Sigmoid colon (tissue), 7 donors: ENCODE measurements around the gene STAMBP. TPM values are rescaled to one million over a fixed set of nuclear protein-coding genes. Genes with fewer than 3 reads are reported as not detected.

Source experiments
- DNase-seq: peaks from one replicate; pipeline ENCODE4 v3.0.0-alpha.2; 2019
- H3K27ac ChIP-seq, 4 donors: fragments of 200-600 bp; sonication (generic); one replicate each; pipeline ENCODE4 v1.5.1; 2016 to 2019; ENCODE audit warnings: mild to moderate bottlenecking in 1 of 4
- H3K27me3 ChIP-seq, 3 donors: fragments of 200-600 bp; sonication (generic); one replicate each; pipeline ENCODE4 v1.5.1; 2019; ENCODE audit warnings: mild to moderate bottlenecking in 1 of 3
- H3K36me3 ChIP-seq, 4 donors: fragments of 200-600 bp; sonication (generic); one replicate each; pipeline ENCODE4 v1.5.1; 2016 to 2019
- H3K4me1 ChIP-seq, 4 donors: fragments of 200-600 bp; sonication (generic); one replicate each; pipeline ENCODE4 v1.5.1; 2017 to 2019
- H3K4me3 ChIP-seq, 4 donors: fragments of 200-600 bp; sonication (generic); one replicate each; pipeline ENCODE4 v1.5.1; 2017 to 2019; ENCODE audit warnings: mild to moderate bottlenecking in 2 of 4, moderate library complexity in 1 of 4
- H3K9me3 ChIP-seq, 4 donors: fragments of 200-600 bp in 3 of 4; sonication (generic) in 3 of 4; one replicate each; pipeline versions ENCODE4 v1.5.1 to v1.6.1; 2013 to 2019
- CTCF ChIP-seq, 4 experiments: fragments of 450-650 bp in 3 of 4; fragments of 200-600 bp in 1 of 4; IDR thresholded peaks; one replicate each; pipeline ENCODE4 v1.5.1; 2016 to 2019; ENCODE audit warnings: antibody characterized with exemption in 4 of 4, mild to moderate bottlenecking in 3 of 4, moderate library complexity in 2 of 4
- EP300 ChIP-seq, 4 donors: sonication (generic); formaldehyde crosslinking; IDR thresholded peaks; one replicate each; pipeline ENCODE4 v1.6.1; 2017; ENCODE audit warnings: antibody characterized with exemption in 4 of 4
- POLR2A ChIP-seq, 2 donors: fragments of 450-650 bp; IDR thresholded peaks; one replicate each; pipeline ENCODE4 v1.6.1; 2016; ENCODE audit warnings: antibody characterized with exemption in 2 of 2, mild to moderate bottlenecking in 2 of 2, moderate library complexity in 2 of 2
- POLR2AphosphoS5 ChIP-seq, 4 donors: sonication (generic); formaldehyde crosslinking; IDR thresholded peaks; one replicate each; pipeline ENCODE4 v1.6.1; 2017; ENCODE audit warnings: antibody characterized with exemption in 4 of 4
- WGBS, 2 donors: extraction: QIAGEN DNeasy Blood & Tissue Kit; methylation state at CpG; one replicate each; pipeline ENCODE4 v1.1.7; 2013; 5-methylcytosine and 5-hydroxymethylcytosine counted together
- intact Hi-C: fragments of 100-400 bp; cut with DNase I; formaldehyde crosslinking; loops from one replicate; pipeline ENCODE4 v1.15.1; 2023
- polyA plus RNA-seq, 3 donors: library from polyadenylated mRNA; stranded (reverse); fragments of 200-250 nt; gene quantifications; one replicate each; pipeline ENCODE4 v1.2.3, GENCODE V29; 2013
- total RNA-seq, 4 donors: library from RNA; depleted of rRNA; stranded (reverse); fragments of >200 nt; gene quantifications; one replicate each; pipeline ENCODE4 v1.1.0, GENCODE V29; 2016
- donor health status: healthy with polysubstance abuse.
- donor health status: Bipolar disorder and iron deficiency.
- donor health status: healthy.

STAMBP gene
- total and polyA plus RNA-seq, 7 donors, result 23.5 to 55.3 (median 37.0) TPM

GRCh38 chr2:73822276-73822675 lies 6.5 kb upstream of the STAMBP start:
- intact Hi-C loops, result loop anchor here (10.0 kb wide), 4 partner anchors 163 to 653 kb away; partner anchors contain the start of genes MRPL53 and TET3
- H3K27ac ChIP-seq, result no peak overlapping the region
- H3K4me1 ChIP-seq, result peaks cover 0 to 20% (median 7%) of the 10 kb centered on the region in 4 donors
- no peaks in the 10 kb centered on the region for H3K9me3 ChIP-seq
- no peaks in the 10 kb centered on the region for H3K27me3 ChIP-seq
- H3K4me3 ChIP-seq, result no peak overlapping the region
- TF ChIP-seq EP300 (IDR thresholded peaks at IDR 0.05) (no peak), POLR2AphosphoS5 (IDR thresholded peaks at IDR 0.05) (no peak), CTCF (IDR thresholded peaks at IDR 0.05) (no peak), POLR2A (IDR thresholded peaks at IDR 0.05) (no peak)
- H3K36me3 ChIP-seq, result no peaks in the 10 kb centered on the region
- DNase-seq, result no peak
- 64 to 65% methylated on average over 1 of the region's 1 CpG for WGBS, 2 donors

- no peak overlapping the region for H3K27ac ChIP-seq
- TF ChIP-seq EP300 (IDR thresholded peaks at IDR 0.05) (no peak), CTCF (IDR thresholded peaks at IDR 0.05) (no peak), POLR2A (IDR thresholded peaks at IDR 0.05) (no peak), POLR2AphosphoS5 (IDR thresholded peaks at IDR 0.05) (no peak)
- no peaks in the 10 kb centered on the region for H3K27me3 ChIP-seq
- no peak overlapping the region for H3K4me3 ChIP-seq
- intact Hi-C loops, result loop anchor here (10.0 kb wide), 4 partner anchors 162 to 652 kb away; partner anchors contain the start of genes MRPL53 and TET3
- peaks cover 0 to 27% (median 12%) of the 10 kb centered on the region in 4 donors for H3K4me1 ChIP-seq
- WGBS, 2 donors, result 70 to 79% methylated on average over 2 of the region's 2 CpGs
- DNase-seq, result no peak
- H3K9me3 ChIP-seq, result no peaks in the 10 kb centered on the region
- no peaks in the 10 kb centered on the region for H3K36me3 ChIP-seq
Observed at GRCh38 chr2:73822991-73823390, 5.8 kb upstream of the STAMBP start.

- Histone ChIP-seq H3K4me1 (peaks cover 0 to 31% (median 17%) of the 10 kb centered on the region in 4 donors), H3K27me3 (no peaks in the 10 kb centered on the region), H3K27ac (no peak overlapping the region), H3K4me3 (no peak overlapping the region), H3K9me3 (no peaks in the 10 kb centered on the region), H3K36me3 (no peaks in the 10 kb centered on the region)
- TF ChIP-seq CTCF (IDR thresholded peaks at IDR 0.05) (no peak), POLR2A (IDR thresholded peaks at IDR 0.05) (no peak), EP300 (IDR thresholded peaks at IDR 0.05) (no peak), POLR2AphosphoS5 (IDR thresholded peaks at IDR 0.05) (no peak)
- DNase-seq, result no peak
- intact Hi-C loops, result loop anchor here (10.0 kb wide), 4 partner anchors 161 to 651 kb away; partner anchors contain the start of genes MRPL53 and TET3
- 21 to 65% methylated on average over 2 of the region's 2 CpGs for WGBS, 2 donors
Observed at GRCh38 chr2:73823416-73823815, 5.3 kb upstream of the STAMBP start.

GRCh38 chr2:73823916-73824523 lies 4.7 kb upstream of the STAMBP start:
- peaks cover 0 to 33% (median 18%) of the 10 kb centered on the region in 4 donors for H3K4me1 ChIP-seq
- H3K27ac ChIP-seq, result peak overlapping the region in 1 of 4 donors; percentile 1
- H3K27me3 ChIP-seq, result no peaks in the 10 kb centered on the region
- intact Hi-C loops, result loop anchor here (10.0 kb wide), 4 partner anchors 161 to 651 kb away; partner anchors contain the start of genes MRPL53 and TET3
- DNase-seq, result no peak
- H3K9me3 ChIP-seq, result no peaks in the 10 kb centered on the region
- TF ChIP-seq POLR2AphosphoS5 (IDR thresholded peaks at IDR 0.05) (no peak), CTCF (IDR thresholded peaks at IDR 0.05) (peak; percentile 57 to 83 (median 73))
- 5 to 13% methylated on average over 3 of the region's 3 CpGs for WGBS, 2 donors
- no peaks in the 10 kb centered on the region for H3K36me3 ChIP-seq
- no peak overlapping the region for H3K4me3 ChIP-seq
